Natural killer cell treated with Interleukin-12 subunit alpha and Interleukin-12 subunit beta and Interleukin-15 and Interleukin-18, amount 100 ng/mL, for 72 hours (primary cell): Measurements from ENCODE around the gene GPR179. TPM values are rescaled to one million over a fixed set of nuclear protein-coding genes. Genes with fewer than 3 reads are reported as not detected.

Experiments used
- ATAC-seq, 2 donors: fragments of 150-1000 bp; cut with Tn5 transposase in 1 of 2; sonication (Bioruptor Pico), chemical (Tn5 transposase) in 1 of 2; 2 replicates each; pipeline ENCODE4 v1.10.0; 2021
- DNase-seq: peaks from one replicate; pipeline ENCODE4 v3.0.0; 2022; ENCODE audit warnings: low spot score
- H3K27ac Mint-ChIP-seq, 2 donors: 1 replicate in 1 of 2; 2 replicates in 1 of 2; pipeline ENCODE4 v1.8.0; 2022; ENCODE audit warnings: mixed read lengths in 2 of 2, mild to moderate bottlenecking in 1 of 2, moderate library complexity in 1 of 2
- H3K27me3 Mint-ChIP-seq, 2 donors: 1 replicate in 1 of 2; 2 replicates in 1 of 2; pipeline ENCODE4 v1.8.0; 2022; ENCODE audit warnings: mixed read lengths in 2 of 2
- H3K36me3 Mint-ChIP-seq: one replicate; pipeline ENCODE4 v1.8.0; 2022; ENCODE audit warnings: mixed read lengths
- H3K4me1 Mint-ChIP-seq, 2 donors: 1 replicate in 1 of 2; 2 replicates in 1 of 2; pipeline ENCODE4 v1.8.0; 2022; ENCODE audit warnings: low read depth in 2 of 2, mixed read lengths in 2 of 2, mild to moderate bottlenecking in 1 of 2
- H3K4me3 Mint-ChIP-seq: one replicate; pipeline ENCODE4 v1.8.0; 2022; ENCODE audit warnings: mixed read lengths
- H3K9me3 Mint-ChIP-seq: 2 replicates; pipeline ENCODE4 v1.8.0; 2022; ENCODE audit warnings: mixed read lengths
- total RNA-seq, 2 donors: library from RNA; stranded (reverse); gene quantifications; one replicate each; pipeline ENCODE4 v1.2.3, GENCODE V29; 2022

Gene GPR179
- total RNA-seq, 2 donors from 2014 or later = 0.10 TPM; not detected in 1

DNA sequence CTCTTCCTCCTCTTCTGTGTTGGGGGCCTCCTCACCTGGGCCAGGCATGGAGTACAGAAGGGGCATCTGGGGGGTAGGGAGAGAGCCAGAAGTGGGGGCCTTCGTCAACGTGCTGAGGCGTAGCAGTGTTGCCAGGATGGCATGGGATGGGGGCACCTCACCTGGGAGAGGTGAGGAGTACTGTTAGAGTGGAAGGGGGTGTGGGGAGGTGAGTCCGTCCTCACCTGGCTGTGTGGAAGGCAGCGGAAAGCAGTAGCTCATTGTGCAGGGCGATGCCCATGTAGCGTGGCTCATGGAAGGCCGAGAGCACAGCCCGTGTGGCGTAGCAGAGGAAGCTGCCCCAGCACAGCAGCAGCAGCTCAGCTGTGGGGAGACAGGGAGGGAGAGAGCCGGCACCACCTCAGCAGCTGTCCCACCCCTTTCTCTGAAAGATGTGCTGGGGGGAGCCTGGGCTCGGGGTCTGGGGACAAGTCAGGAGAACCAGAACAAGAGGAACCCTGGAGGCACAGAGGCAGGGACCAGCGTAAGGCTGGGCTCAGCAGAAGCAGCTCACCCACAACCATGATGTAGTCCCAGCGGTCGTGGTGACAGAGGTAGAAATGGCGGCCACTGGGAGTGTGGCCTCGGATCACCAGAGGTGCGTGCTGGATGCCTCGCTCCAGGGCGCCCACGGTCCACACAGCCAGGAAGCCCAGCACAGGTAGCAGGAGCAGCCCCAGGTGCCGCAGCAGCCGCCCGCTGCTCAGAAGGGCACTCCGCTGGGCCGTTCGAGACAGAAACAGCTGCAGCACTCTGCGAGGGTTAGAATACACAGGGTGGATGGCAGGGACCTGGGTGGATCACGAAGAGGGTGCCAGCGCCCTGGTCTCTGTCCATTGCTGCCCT is 9.0 kb downstream of the GPR179 start:
- Mint-ChIP-seq H3K36me3 (no peaks in the 10 kb centered on the region), H3K27ac (peak overlapping the region in 1 of 2 donors; percentile 45), H3K27me3 (peaks cover 0 to 11% of the 10 kb centered on the region in 2 donors), H3K4me1 (no peaks in the 10 kb centered on the region), H3K4me3 (no peak overlapping the region), H3K9me3 (no peaks in the 10 kb centered on the region)
- DNase-seq (no peak), ATAC-seq (no peak)

DNA sequence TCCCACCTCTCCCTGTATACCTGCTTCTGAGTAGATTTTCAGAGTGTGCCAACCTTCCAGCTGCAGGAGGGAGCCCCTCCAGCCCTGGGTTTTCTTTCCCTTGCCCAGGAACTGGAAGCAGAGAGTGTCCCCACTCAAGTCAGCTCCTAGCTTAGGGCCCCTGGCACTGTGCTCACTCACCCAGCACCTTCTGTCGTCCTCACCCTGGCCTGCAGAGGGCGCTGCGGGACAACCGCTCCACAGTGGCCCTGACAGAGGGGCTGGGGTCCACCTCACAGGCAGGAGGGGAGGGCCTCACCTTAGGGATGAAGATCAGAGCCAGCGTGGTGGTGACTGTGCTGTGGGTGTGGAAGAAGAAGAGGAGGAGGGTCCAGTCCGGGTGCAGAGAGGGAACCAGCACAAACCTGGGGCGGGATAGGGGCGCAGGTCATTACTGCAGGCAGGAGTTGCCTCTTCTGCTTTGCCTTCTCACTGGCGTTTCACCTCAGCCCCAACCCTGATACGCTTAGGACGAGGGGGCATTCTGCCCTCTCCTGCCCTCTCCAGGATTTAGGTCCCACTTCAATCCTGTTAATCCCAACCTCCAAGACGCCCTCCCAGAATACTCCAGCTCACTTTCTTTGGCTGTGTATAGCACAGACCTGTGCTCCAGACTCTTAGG is 10.0 kb downstream of the GPR179 start:
- ATAC-seq = peak in 1 of 2 donors; percentile 48
- Mint-ChIP-seq H3K4me1 (no peaks in the 10 kb centered on the region), H3K4me3 (no peak overlapping the region)

DNA sequence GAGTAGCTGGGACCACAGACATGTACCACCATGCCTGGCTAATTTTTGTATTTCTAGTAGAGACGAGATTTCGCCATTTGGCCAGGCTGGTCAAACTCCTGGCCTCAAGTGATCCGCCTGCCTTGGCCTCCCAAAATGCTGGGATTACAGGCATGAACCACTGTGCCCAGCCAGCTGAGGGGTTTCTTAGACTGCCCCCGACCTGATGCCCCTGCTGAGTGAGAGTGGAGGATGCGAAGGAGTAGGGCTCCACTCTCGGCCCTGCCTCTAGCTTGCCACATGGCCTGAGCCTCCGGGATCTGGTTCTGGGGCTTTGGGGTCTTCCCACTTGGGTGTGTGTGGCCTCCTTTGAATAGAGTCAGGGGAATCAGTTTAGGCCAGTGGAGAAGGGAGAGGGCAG is 11.0 kb downstream of the GPR179 start:
- Mint-ChIP-seq H3K4me3 (no peak overlapping the region), H3K27ac (no peak overlapping the region), H3K4me1 (no peaks in the 10 kb centered on the region), H3K27me3 (peaks cover 0 to 14% of the 10 kb centered on the region in 2 donors), H3K36me3 (no peaks in the 10 kb centered on the region), H3K9me3 (no peaks in the 10 kb centered on the region)
- DNase-seq = no peak
- ATAC-seq = no peak

More for the DNA sequence above, 10.0 kb downstream of the GPR179 start:
- Mint-ChIP-seq H3K36me3 (no peaks in the 10 kb centered on the region), H3K9me3 (no peaks in the 10 kb centered on the region), H3K27me3 (peaks cover 0 to 12% of the 10 kb centered on the region in 2 donors), H3K27ac (no peak overlapping the region)
- peak; percentile 59 for DNase-seq

DNA sequence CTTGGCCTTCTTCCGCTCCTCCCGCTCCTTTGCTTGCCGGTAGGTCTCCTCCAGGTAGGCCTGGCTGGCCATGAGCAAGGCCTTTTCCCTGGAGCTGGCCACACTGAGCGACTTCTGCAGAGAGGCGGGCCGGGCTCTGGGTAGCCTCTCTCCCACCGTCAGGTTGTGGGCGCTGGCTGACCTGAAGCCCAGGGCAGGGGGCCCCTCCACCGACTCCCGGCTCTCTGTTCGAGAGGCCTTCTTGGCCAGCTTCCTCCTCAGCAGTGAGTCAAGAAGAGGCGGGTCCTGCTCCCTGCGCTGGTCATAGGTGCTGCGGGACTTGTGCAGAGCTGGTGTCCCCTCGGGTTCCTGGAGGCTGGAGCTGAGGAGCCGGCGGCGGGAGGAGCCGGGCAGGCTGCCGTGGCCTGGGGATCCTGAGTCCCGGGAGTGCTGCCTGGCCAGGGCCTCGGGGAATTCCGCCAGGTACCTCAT is 12.8 kb downstream of the GPR179 start:
- H3K4me1 Mint-ChIP-seq = peaks cover 0 to 6% of the 10 kb centered on the region in 2 donors
- DNase-seq (no peak), ATAC-seq (no peak)
- H3K4me3 Mint-ChIP-seq = no peak overlapping the region
- H3K36me3 Mint-ChIP-seq = no peaks in the 10 kb centered on the region
- H3K9me3 Mint-ChIP-seq = no peaks in the 10 kb centered on the region
- H3K27ac Mint-ChIP-seq = no peak overlapping the region
- H3K27me3 Mint-ChIP-seq = peaks cover 0 to 14% of the 10 kb centered on the region in 2 donors

DNA sequence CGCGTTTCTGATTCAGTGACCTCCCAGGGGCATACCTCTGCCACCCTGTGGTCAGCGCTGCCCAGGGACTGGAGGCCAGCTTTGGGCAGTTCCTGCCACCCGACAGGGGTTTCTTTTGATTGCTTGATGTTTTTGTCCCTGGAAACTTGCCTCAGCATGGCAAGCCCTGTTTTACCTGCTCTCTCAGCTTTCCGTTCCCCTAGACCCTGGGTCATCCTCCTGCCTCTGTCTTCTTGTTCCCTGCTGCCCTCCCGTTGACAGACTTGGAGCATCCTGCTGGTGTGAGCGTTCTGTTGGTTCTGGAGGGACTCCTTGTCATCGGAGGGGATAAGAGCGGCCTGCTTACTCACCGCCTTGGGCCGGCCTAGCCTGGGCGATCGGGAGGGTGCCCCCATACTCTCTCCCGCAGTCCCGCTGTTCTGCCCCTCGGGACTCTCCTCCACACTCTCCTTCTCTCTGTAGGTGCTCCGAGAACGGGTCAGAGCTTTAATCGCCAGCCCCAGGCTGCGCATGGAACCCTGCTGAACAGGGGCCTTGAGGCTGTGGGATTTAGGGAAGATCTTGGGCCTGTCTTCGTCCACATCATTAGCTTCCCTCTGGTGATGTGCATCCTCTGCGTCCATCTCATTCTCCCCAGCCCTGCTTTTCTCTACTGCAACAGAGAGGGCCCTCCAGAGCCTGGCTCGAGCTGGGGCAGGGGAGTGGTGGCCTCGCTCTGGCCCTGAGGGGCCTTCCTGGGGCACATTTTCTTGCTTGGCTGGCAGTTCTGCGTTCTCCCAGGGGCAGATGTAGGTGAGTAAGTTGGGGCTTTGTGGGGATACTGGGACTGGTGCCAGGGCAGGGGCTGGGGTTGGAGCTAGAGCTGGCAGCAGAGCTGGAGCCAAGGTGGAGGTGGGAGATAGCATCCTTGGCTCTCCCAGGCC is 13.7 kb downstream of the GPR179 start:
- Mint-ChIP-seq H3K9me3 (no peaks in the 10 kb centered on the region), H3K36me3 (no peaks in the 10 kb centered on the region), H3K4me3 (no peak overlapping the region), H3K27ac (no peak overlapping the region), H3K4me1 (peaks cover 0 to 6% of the 10 kb centered on the region in 2 donors), H3K27me3 (peaks cover 0 to 14% of the 10 kb centered on the region in 2 donors)
- DNase-seq = no peak
- no peak for ATAC-seq

DNA sequence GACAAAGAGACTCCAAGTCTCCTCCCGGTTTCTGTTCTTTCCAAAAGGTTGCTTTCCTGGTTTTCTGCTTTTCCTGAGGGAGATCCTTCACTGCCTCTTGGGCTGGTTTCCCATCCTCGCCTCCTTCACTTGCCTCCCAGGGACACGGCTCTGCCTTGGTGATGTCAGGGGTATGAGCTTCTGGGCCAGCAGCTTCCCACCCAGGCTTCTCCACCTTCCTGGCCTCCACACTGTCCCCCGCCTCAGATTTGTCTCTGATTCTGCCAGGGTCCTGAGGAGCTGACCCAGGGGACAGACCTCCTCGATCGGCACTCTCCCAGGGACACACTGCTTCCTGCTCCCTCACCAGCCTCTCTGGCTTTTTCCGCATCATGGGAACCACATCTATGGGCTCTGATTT is 14.5 kb downstream of the GPR179 start:
- Mint-ChIP-seq H3K27me3 (peaks cover 0 to 14% of the 10 kb centered on the region in 2 donors), H3K27ac (no peak overlapping the region), H3K4me1 (peaks cover 0 to 6% of the 10 kb centered on the region in 2 donors), H3K36me3 (no peaks in the 10 kb centered on the region), H3K4me3 (no peak overlapping the region), H3K9me3 (no peaks in the 10 kb centered on the region)
- ATAC-seq (no peak), DNase-seq (no peak)

DNA sequence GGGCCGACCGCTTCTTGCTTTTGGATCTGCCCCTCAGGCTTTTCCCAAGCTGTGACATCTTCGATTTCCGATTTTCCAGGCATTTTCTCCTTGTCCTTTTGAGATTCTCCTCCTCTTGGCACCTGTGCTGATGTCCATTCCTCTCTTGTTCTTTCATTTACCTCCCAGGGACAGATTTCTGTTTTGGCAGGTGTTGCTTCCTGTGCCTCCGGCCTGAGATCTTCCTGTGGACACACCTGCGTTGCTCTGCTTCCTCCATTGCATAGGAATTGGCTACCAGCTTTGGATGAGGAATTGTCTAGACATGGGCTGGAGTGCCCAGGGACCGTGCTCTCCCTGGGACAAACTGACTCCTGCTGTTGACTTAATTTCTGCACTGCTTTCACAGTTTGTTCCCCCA is 15.1 kb downstream of the GPR179 start:
- ATAC-seq (no peak), DNase-seq (no peak)
- no peak overlapping the region for H3K27ac Mint-ChIP-seq
- no peak overlapping the region for H3K4me3 Mint-ChIP-seq
- no peaks in the 10 kb centered on the region for H3K36me3 Mint-ChIP-seq
- peaks cover 0 to 6% of the 10 kb centered on the region in 2 donors for H3K4me1 Mint-ChIP-seq
- H3K9me3 Mint-ChIP-seq = no peaks in the 10 kb centered on the region
- peaks cover 0 to 10% of the 10 kb centered on the region in 2 donors for H3K27me3 Mint-ChIP-seq

DNA sequence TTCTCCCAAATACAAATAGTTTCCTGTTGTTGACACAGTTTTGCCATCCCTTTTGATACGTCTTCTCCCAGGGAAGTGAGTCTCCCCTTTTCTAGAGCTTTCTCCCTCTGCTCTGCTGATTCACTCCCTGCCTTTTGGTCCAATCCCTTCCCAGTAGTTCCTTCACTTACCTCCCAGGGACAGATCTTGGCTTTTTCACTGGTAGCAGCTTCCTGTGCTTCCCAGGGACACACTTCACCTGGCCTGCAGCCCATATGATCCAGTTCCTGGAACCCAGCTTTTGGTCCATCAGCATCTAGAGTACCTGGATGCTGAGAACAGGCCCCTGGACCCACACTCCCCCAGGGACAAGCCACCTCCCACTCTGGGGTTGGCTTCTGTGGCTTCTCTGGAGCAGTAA is 15.8 kb downstream of the GPR179 start:
- Mint-ChIP-seq H3K27ac (no peak overlapping the region), H3K4me3 (no peak overlapping the region), H3K27me3 (peaks cover 0 to 8% of the 10 kb centered on the region in 2 donors), H3K9me3 (no peaks in the 10 kb centered on the region), H3K36me3 (peaks cover 1% of the 10 kb centered on the region), H3K4me1 (peaks cover 0 to 6% of the 10 kb centered on the region in 2 donors)
- no peak for ATAC-seq
- no peak for DNase-seq

DNA sequence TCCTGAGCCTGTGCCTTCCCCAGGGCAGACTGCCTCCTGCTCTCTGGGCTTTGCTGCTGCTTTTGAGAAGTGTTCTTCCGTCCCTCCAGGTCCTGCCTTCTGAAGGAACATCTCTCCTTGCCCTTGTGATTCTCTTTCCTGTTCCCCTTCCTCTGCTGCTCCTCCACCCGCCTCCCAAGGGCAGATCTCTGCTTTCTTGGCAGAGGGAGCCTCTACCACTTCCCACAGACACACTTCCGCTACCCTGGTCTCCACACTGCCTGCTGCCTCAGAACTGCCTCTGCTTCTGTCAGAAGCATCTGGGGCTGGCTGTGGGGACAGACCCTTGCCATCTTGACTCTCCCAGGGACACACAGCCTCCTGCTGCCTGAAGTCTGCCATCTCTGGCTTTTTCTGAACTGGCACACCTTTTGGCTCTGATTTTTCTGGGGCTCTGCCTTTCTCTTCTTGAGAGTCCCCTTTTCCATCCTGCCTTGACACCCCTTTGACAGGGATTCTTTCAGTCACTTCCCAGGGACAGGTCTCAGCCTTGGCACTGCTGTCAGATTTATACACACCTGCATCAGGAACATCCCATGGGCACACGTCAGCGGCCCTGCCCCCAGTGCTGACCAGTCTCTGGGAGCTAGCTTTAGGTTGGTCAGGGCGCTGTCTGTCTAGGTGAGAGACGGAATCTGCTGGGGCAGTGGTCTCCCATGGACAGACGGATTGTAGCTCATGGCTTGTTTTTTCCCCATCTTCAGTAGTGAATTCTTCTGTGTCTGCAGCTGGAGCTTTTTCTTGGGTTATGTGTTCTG is 16.6 kb downstream of the GPR179 start:
- ATAC-seq (peak in 1 of 2 donors; percentile 55), DNase-seq (no peak)
- H3K9me3 Mint-ChIP-seq = no peaks in the 10 kb centered on the region
- H3K27me3 Mint-ChIP-seq = peaks cover 0 to 8% of the 10 kb centered on the region in 2 donors
- peaks cover 0 to 6% of the 10 kb centered on the region in 2 donors for H3K4me1 Mint-ChIP-seq
- H3K27ac Mint-ChIP-seq = peak overlapping the region in 1 of 2 donors; percentile 28
- no peak overlapping the region for H3K4me3 Mint-ChIP-seq
- peaks cover 6% of the 10 kb centered on the region for H3K36me3 Mint-ChIP-seq

DNA sequence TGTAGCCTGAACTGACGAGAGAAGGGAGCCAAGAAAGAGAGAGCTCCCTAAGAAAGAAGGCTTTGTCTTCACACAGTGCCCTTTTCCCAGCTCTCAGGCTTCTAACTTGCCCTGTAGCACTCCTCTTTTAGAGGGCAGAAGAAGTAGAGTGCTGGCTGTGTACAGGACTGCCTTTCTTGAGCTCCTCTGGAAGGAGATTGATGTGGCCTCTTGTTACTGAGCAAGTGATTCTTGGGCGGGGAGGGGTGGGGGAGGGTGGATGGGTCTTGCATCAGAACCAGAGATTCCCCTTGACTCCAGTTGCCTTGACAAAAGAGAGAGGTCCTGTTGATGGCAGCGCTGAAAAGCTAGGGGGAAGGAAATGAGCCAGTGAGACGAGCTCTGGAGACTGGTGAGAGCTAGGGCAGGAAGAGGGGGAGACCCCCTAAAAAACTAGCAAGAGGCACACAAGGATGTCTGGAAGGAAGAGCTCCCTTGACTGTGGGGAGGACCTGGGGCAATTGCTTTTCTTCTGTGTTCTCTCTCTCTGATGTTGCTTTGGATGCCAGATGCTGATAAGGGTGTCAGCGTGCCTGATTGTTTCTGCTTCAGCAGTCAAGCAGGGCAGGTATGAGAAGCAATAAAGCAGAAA is 18.4 kb downstream of the GPR179 start:
- Mint-ChIP-seq H3K4me1 (peaks cover 0 to 6% of the 10 kb centered on the region in 2 donors), H3K27me3 (peaks cover 0 to 8% of the 10 kb centered on the region in 2 donors), H3K27ac (no peak overlapping the region), H3K9me3 (no peaks in the 10 kb centered on the region), H3K4me3 (no peak overlapping the region), H3K36me3 (peaks cover 6% of the 10 kb centered on the region)
- ATAC-seq (no peak), DNase-seq (no peak)

DNA sequence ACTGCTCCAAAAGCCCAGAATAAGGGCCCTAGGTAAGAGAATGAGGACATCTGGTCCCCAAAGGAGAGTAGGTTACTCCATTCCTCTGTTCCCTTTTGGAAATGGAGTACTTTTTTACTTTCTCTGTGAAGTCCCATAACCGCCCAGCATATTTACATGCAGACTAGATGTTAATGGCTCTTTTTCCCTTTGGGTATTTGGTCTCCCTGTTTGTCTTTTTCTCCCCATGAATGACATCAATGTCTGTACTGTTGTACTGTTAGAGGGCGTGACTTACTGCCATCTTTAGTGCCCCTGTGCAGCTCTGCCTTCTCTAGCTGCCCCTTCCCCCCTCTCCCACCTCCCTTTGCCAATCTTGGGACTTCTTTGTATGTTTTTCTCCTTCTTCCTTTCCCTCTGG is 19.0 kb downstream of the GPR179 start:
- DNase-seq (no peak), ATAC-seq (no peak)
- Mint-ChIP-seq H3K4me1 (peaks cover 0 to 6% of the 10 kb centered on the region in 2 donors), H3K4me3 (no peak overlapping the region), H3K9me3 (no peaks in the 10 kb centered on the region), H3K36me3 (peaks cover 6% of the 10 kb centered on the region), H3K27ac (no peak overlapping the region), H3K27me3 (peaks cover 0 to 3% of the 10 kb centered on the region in 2 donors)

DNA sequence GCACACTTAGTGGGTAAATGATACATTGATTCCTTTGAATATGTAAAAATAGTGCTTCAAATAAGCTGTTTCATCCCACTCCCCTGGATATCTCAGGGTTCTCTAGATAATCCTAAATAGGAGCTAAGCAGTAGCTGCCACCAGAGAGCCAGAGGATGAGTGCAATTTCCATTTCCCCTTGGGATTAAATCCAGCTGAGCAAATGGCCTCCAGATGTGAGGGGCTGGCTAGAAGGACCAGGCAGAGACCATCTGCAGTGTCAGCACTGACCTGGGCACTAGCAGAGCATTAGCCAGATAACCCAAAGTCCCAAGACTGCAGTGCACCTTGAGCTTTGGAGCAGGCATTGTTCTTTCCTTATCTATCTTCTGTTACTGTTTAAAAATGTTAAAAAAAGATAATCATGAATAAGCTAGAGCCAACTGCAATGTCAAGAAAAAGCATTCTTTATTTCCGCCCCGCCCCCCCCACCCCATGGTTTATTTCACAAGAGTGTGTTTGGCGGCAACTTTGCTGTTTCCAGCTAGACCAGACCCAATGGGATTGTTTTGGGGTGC is 19.5 kb downstream of the GPR179 start:
- H3K27ac Mint-ChIP-seq = no peak overlapping the region
- peaks cover 0 to 3% of the 10 kb centered on the region in 2 donors for H3K27me3 Mint-ChIP-seq
- no peak for DNase-seq
- ATAC-seq = no peak
- H3K4me3 Mint-ChIP-seq = no peak overlapping the region
- H3K4me1 Mint-ChIP-seq = peaks cover 0 to 6% of the 10 kb centered on the region in 2 donors
- H3K9me3 Mint-ChIP-seq = no peaks in the 10 kb centered on the region
- peaks cover 6% of the 10 kb centered on the region for H3K36me3 Mint-ChIP-seq
